Stimulated activated CD4-positive, alpha-beta T cell treated with anti-CD3 and anti-CD28 coated beads, Interleukin-12 subunit alpha, Interleukin-12 subunit beta, amount 100 ng/mL, for 24 hours (primary cell): ENCODE measurements around the gene MAP4K4.
A peak's percentile ranks its signal among the peaks of the same experiment; 100 is the strongest.

Experiments
- DNase-seq, 2 experiments: peaks; one replicate each; pipeline ENCODE4 v3.0.0-alpha.2; 2020; ENCODE audit warnings: low read depth in 2 of 2

Gene MAP4K4

DNA sequence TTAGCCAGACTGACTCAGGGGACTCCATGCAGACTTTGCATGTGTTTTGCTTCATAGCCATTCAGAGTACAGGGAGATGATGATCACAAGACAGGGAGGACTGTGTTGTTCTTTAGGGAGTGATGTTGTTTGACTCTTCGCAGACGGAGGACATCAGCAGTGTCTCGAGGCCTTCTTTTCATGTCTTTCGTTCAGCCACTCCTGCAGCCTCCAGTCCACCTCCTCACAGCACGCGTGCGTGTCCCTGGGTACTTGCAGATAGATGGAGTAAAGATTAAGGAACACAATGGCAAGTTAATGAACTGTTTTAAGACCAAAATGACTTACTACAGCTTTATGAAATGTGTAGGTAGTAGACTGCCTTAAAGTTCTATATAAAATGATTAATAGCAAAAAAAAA lies 114.7 kb downstream of the MAP4K4 start:
- no peak for DNase-seq

- DNase-seq: no peak
Observed at GRCh38 chr2:101814752-101815151, 117.2 kb downstream of the MAP4K4 start.

- no peak for DNase-seq
Observed at GRCh38 chr2:101815154-101815553, 117.6 kb downstream of the MAP4K4 start.

- DNase-seq: no peak
Observed at GRCh38 chr2:101815739-101816391, 118.4 kb downstream of the MAP4K4 start.

DNA sequence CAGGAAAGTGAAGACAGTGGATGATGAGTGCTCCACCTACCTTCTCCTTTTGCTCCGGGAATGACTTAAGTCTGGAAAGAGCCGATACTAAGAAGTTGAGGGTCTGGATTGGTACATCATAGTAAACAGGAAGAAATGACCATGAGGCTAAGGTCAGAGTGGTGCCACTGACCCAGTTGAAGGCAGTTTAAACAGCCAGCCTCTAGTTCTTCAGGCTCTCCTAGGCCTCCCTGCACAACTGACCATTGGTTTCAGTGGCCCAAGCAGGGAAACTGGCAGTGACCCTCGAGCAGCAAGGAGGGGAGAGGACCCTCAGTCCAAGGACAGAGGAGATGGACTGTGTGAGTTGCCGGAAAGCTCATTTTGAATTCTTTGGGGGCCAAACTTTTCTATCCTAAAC lies 119.1 kb downstream of the MAP4K4 start:
- no peak for DNase-seq

GRCh38 chr2:101817481-101817880 lies 120.0 kb downstream of the MAP4K4 start:
- DNase-seq: no peak

DNA sequence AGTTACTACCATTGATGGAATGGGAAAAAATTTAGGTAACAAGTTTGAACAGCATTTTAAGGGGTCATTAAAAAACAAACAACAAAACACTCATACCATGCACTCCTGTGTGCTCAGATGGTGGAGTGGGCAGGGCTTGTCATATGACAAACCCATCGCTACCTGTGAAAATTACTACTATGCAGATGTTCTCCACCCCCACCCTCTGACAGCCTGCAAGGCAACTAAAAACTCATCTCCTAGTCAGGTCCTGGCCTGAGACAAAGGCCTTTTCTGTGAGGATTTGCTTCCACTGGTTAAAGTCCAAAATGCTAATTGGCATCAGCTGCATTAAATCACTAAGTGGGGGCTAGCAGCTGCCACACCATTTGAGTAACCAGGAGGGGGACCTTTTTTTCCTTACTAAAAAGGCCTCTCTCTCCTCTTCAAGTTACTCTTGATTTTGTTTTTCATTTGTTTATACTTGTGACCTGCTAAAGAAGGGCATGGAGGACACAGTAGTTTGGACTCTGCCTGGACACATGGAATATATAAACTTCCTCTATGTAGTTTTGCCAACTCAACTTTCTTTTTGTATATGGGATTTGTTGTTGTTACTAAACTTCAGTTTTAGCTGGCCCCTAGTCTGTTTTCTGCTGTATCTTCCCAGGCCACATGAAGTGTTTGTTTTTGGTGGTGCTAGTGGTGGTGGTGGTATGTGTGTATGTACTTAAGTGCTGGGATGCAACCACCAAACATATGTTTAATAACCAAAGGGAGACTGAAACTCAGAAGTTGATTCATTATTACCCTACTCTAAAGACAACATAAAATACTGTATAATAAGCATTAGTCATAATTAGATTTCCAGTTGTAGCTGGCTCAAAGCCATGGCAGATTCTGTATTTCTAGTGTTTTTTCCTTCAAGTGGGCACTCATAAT lies 121.3 kb downstream of the MAP4K4 start:
- DNase-seq: no peak

DNA sequence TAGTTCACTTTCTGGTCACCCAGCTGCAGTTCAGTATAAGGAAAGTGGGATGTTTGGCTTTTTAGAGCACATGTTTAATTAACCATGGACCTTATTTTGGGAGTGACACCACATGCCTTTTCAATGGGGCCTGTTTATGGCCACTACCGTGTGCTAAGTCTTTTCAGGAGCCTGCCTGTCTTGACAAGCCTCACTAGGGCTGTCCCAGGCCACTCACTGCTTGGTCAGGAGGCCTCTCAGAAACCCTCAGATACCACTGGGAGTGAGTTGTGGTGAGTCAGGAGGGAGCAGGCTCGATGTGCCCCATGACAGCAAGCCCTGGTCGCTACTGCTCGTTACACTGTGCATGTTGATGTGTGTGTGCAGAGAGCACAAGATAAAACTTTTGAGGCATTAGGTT lies 123.0 kb downstream of the MAP4K4 start:
- DNase-seq: no peak

- no peak for DNase-seq
Observed at GRCh38 chr2:101821059-101821805, 123.7 kb downstream of the MAP4K4 start.

DNA sequence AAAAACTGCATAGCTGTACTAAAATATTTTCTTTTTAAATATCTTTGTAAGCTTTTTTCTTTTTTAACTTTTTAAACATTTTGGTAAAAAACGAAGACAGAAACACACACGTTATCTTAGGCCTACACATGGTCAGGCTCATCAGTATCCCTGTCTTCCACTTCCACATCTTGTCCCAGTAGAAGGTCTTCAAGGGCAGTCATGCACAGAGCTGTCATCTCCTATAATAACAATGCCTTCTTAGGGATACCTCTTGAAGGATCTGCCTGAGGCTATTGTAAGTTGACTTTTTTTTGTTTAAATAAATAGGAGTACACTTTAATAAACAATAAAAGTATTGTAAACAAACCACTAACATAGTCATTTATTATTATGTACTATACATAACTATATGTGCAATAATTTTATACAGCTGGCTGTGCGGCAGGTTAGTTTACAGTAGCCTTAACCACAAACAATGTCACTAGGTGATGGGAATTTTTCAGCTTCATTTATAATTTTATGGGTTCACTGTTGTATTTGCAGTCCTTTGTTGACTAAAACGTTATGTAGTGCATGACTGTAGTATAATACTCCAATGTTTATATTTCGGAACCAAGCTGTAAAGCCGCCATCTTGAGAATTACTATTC lies 124.4 kb downstream of the MAP4K4 start:
- no peak for DNase-seq

GRCh38 chr2:101823347-101823791 lies 125.9 kb downstream of the MAP4K4 start:
- peak; percentile 33 to 62 for DNase-seq

- no peak for DNase-seq
Observed at GRCh38 chr2:101823859-101824258, 126.4 kb downstream of the MAP4K4 start.

DNA sequence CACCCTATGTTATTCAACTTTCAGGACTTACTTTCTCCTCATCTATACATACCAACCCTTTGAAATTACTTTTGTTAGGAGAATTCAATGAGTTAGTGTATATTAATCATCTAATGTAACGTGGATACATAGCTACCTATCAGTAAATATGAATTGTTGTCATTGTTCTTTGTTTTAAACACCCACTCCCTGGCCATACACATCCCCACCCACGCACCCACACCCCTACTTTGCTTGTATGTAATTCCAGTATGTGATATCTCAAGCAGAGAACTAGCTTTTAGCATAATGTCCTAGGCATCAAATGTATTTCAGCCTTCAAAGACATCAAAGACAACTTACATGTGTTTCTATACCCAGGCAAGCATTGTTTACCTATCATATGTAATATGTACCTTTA lies 129.2 kb downstream of the MAP4K4 start:
- no peak for DNase-seq

DNA sequence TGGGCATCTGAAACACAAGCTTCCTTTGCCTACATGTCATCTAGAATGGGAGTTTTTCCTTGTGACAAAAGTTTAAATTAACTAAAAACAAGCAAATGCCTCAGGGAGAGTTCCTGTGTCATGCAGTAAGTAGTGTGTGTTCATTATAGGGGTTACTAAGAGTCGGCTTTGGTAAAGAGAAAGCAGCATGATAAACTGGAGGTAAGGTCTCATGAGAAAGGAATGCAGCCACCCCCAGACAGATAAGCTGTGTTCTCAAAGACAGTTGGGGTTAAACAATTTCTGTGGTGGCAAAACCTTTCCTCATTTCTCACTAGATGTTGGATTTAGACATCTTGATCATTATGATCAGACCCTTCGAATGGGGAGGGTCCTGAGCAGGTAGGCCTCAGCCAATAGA lies 129.7 kb downstream of the MAP4K4 start:
- no peak for DNase-seq

DNA sequence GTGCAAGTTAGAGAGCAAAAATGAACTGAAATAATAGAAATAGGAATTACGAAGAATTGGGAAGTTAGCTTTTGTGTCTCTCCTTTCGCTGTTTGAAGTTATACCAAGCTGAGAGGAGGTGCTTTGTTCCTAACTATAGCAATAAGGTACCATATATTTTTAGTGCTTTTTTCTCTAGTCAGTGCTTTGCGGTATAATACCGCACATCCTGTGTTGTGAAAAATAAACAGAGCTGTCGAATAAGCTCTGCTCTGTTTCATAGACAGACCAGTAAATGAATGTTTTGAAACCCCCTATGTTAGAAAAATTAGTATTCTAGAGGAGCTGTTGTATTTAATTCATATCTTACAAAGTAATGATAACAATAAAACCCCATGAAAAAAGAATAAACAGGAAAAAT lies 130.8 kb downstream of the MAP4K4 start:
- DNase-seq: no peak

- DNase-seq: no peak
Observed at GRCh38 chr2:101828673-101829334, 131.3 kb downstream of the MAP4K4 start.

- no peak for DNase-seq
Observed at GRCh38 chr2:101829429-101829828, 131.9 kb downstream of the MAP4K4 start.

- no peak for DNase-seq
Observed at GRCh38 chr2:101830146-101830545, 132.6 kb downstream of the MAP4K4 start.

DNA sequence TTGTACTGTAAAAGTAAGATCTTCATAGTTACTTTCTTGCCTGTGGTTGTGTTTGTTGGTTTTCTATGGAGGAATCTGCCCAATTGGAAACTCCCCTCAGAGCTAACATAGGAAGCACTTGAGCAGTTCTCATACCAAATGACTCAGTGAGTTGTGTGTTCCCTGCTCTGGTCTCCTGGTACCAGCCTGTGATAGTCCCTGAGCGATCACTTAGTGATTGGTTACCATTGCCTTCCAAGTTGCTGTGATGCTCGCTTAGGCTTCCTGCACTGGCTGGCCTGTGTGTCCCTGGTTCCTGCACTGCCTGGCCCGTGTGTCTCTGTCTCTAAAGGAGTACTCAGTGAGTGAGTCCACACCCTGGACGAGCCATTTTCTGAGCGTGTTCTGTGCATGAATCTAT lies 133.0 kb downstream of the MAP4K4 start:
- no peak for DNase-seq

GRCh38 chr2:101831351-101831865 lies 133.9 kb downstream of the MAP4K4 start:
- DNase-seq: peak; percentile 33 to 43

- DNase-seq: no peak
Observed at GRCh38 chr2:101832114-101832513, 134.6 kb downstream of the MAP4K4 start.
